Brain microvascular endothelial cell (primary cell): ENCODE data around the gene CHAF1B.

ENCODE experiments used
- DNase-seq: peaks from one replicate; pipeline ENCODE4 v3.0.0-alpha.2; 2020
- H3K27ac ChIP-seq: fragments of 250-450 bp; sonication (Bioruptor Pico); 2 replicates; pipeline ENCODE4 v1.5.1; 2020; ENCODE audit warnings: mild to moderate bottlenecking, moderate library complexity
- H3K27me3 ChIP-seq: fragments of 250-450 bp; sonication (Bioruptor Pico); replicated peaks from 2 replicates; pipeline ENCODE4 v1.5.1; 2020; ENCODE audit warnings: mild to moderate bottlenecking
- H3K36me3 ChIP-seq: fragments of 250-450 bp; sonication (Bioruptor Pico); replicated peaks from 2 replicates; pipeline ENCODE4 v1.5.1; 2020; ENCODE audit warnings: mild to moderate bottlenecking
- H3K4me3 ChIP-seq: 2 replicates; pipeline ENCODE4 v1.5.1; 2011; ENCODE audit warnings: low read depth, mild to moderate bottlenecking, control low read depth, low read length, moderate library complexity
- in situ Hi-C: cut with HindIII; loops from 2 replicates; pipeline ENCODE4 v1.10.0; 2017; ENCODE audit warnings: low sequenced_read_pairs, low pct_ligation_motif_present
- TF ChIP-seq, protein P1 (sequence below): IDR thresholded peaks from 2 replicates; pipeline ENCODE4 v1.5.1; 2011; ENCODE audit warnings: low read depth, mild to moderate bottlenecking, moderate library complexity, low read length, control low read depth, inconsistent platforms; ENCODE audit errors: missing control alignments

CHAF1B gene

GRCh38 chr21:36347962-36348328, 37.2 kb upstream of the CHAF1B start:
- H3K27me3 ChIP-seq = no peaks in the 10 kb centered on the region
- H3K4me3 ChIP-seq = no peak overlapping the region
- no peak for DNase-seq
- peak overlapping the region; percentile 50 for H3K27ac ChIP-seq
- TF ChIP-seq, protein P1, sequence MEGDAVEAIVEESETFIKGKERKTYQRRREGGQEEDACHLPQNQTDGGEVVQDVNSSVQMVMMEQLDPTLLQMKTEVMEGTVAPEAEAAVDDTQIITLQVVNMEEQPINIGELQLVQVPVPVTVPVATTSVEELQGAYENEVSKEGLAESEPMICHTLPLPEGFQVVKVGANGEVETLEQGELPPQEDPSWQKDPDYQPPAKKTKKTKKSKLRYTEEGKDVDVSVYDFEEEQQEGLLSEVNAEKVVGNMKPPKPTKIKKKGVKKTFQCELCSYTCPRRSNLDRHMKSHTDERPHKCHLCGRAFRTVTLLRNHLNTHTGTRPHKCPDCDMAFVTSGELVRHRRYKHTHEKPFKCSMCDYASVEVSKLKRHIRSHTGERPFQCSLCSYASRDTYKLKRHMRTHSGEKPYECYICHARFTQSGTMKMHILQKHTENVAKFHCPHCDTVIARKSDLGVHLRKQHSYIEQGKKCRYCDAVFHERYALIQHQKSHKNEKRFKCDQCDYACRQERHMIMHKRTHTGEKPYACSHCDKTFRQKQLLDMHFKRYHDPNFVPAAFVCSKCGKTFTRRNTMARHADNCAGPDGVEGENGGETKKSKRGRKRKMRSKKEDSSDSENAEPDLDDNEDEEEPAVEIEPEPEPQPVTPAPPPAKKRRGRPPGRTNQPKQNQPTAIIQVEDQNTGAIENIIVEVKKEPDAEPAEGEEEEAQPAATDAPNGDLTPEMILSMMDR = no peak
- H3K36me3 ChIP-seq = peaks cover 44% of the 10 kb centered on the region
- in situ Hi-C loops = no loop called here

GRCh38 chr21:36349315-36349714, 35.9 kb upstream of the CHAF1B start:
- Histone ChIP-seq H3K36me3 (peaks cover 38% of the 10 kb centered on the region), H3K27ac (no peak overlapping the region), H3K27me3 (no peaks in the 10 kb centered on the region), H3K4me3 (no peak overlapping the region)
- in situ Hi-C loops = no loop called here
- TF ChIP-seq, protein P1 = no peak
- DNase-seq = no peak

- in situ Hi-C loops = no loop called here
- H3K27ac ChIP-seq = peak overlapping the region; percentile 73
- H3K4me3 ChIP-seq = no peak overlapping the region
- H3K27me3 ChIP-seq = no peaks in the 10 kb centered on the region
- H3K36me3 ChIP-seq = peaks cover 41% of the 10 kb centered on the region
- DNase-seq = peak; percentile 69
- TF ChIP-seq, protein P1 = no peak
Measured at GRCh38 chr21:36350282-36350910, 34.8 kb upstream of the CHAF1B start.

DNA sequence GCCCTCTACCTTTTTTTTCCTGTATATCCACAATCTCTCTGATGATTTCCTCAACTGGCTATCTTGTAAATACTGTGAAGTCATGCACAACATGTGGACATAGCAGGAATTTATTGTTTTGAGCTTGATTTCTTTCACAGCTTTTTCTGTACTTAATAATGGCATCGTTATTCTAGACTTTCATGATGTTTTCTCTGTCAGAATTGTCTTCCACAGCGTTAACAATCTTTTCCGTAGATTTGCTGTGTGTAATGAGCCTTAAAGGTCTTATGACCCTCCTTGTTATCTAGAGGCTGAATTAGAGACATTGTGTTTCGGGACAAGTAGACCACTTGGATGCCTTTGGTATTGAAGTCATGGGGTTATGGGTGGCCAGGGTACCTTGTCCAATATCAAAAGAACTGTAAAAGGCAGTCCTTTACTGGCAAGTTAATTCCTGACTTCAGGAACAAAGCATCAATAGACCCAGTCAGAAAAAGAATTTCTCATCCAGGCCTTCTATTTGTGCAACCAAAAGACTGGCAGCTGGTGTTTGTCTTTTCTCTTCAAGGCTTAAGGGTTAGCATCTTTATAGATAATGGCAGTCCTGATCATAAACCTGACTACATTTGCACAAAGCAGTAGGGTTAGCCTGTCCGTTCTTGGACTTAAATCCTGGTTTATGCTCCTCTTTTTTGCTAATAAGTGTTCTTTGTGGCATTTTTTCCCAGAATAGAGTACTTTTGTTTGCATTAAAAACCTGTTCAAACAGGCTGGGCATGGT, 30.1 kb upstream of the CHAF1B start:
- in situ Hi-C loops = no loop called here
- Histone ChIP-seq H3K27me3 (no peaks in the 10 kb centered on the region), H3K4me3 (no peak overlapping the region), H3K36me3 (peaks cover 36% of the 10 kb centered on the region), H3K27ac (no peak overlapping the region)
- TF ChIP-seq, protein P1 = no peak
- DNase-seq = no peak

DNA sequence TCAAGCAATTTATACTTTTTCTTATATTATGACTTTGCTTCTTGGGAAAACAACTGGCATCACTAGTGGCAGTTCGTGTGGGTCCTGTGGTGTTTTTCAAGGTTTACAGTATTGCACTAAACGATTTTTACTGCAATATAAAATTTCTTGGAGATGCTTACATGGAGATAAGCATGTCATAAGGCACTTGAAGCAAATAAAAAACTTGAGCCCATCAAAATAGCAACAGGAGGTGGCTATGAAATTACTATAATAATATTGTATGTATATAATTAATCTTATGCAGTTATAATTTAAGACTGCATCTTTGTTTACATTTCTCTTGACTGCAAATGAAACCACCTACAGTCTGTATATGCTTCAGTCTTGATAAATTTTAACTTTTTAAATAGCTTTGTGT, 29.3 kb upstream of the CHAF1B start:
- no peak overlapping the region for H3K4me3 ChIP-seq
- TF ChIP-seq, protein P1 = no peak
- DNase-seq = no peak
- H3K36me3 ChIP-seq = peaks cover 42% of the 10 kb centered on the region
- no peaks in the 10 kb centered on the region for H3K27me3 ChIP-seq
- in situ Hi-C loops = no loop called here
- H3K27ac ChIP-seq = no peak overlapping the region

DNA sequence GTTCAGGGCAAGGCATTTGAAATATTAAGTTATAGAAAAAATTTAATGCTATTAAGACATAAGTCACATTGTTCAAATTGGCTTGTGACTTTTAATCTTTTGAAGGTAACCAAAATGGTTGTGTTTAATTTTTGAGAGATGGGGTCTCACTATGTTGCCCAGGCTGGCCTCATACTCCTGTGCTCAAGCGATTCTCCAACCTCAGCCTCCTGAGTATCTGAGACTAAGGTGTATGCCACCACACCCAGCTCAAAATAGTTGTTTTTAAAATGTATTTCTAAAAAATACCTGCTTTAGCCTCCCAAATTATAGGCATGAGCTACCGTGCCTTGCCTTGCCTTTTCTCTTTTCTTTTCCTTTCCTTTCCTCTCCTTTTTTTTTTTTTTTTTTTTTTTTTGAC, 26.0 kb upstream of the CHAF1B start:
- no peak for DNase-seq
- TF ChIP-seq, protein P1 = no peak
- in situ Hi-C loops = no loop called here
- Histone ChIP-seq H3K27me3 (no peaks in the 10 kb centered on the region), H3K4me3 (no peak overlapping the region), H3K36me3 (peaks cover 50% of the 10 kb centered on the region), H3K27ac (no peak overlapping the region)
